ENCODE results near the gene CERS1.

CERS1 gene

GRCh38 chr19:18855647-18856384 lies 40.1 kb downstream of the CERS1 start:
- DNase-seq: no peak

GRCh38 chr19:18854982-18855381 lies 41.0 kb downstream of the CERS1 start:
- DNase-seq: no peak

GRCh38 chr19:18853755-18854427 lies 42.1 kb downstream of the CERS1 start:
- DNase-seq: no peak

- DNase-seq: no peak
Measured at GRCh38 chr19:18852648-18853047, 43.3 kb downstream of the CERS1 start.

GRCh38 chr19:18851673-18852325 lies 44.2 kb downstream of the CERS1 start:
- no peak for DNase-seq

GRCh38 chr19:18850471-18851375 lies 45.2 kb downstream of the CERS1 start:
- DNase-seq: no peak

- DNase-seq: no peak
Measured at GRCh38 chr19:18849838-18850400, 46.0 kb downstream of the CERS1 start.

GRCh38 chr19:18848878-18849661 lies 46.9 kb downstream of the CERS1 start:
- peak; percentile 83 for DNase-seq

GRCh38 chr19:18847549-18848463 lies 48.2 kb downstream of the CERS1 start:
- no peak for DNase-seq

- DNase-seq: peak; percentile 67
Measured at GRCh38 chr19:18846862-18847548, 49.0 kb downstream of the CERS1 start.

GRCh38 chr19:18845961-18846360 lies 50.0 kb downstream of the CERS1 start:
- no peak for DNase-seq

GRCh38 chr19:18844806-18845329 lies 51.1 kb downstream of the CERS1 start:
- no peak for DNase-seq

GRCh38 chr19:18843960-18844359 lies 52.0 kb downstream of the CERS1 start:
- no peak for DNase-seq

- DNase-seq: no peak
Measured at GRCh38 chr19:18842166-18842565, 53.8 kb downstream of the CERS1 start.

GRCh38 chr19:18841400-18841799 lies 54.6 kb downstream of the CERS1 start:
- DNase-seq: no peak

- DNase-seq: no peak
Measured at GRCh38 chr19:18840288-18841267, 55.4 kb downstream of the CERS1 start.

- no peak for DNase-seq
Measured at GRCh38 chr19:18839465-18840287, 56.3 kb downstream of the CERS1 start.

- no peak for DNase-seq
Measured at GRCh38 chr19:18834644-18834984, 61.3 kb downstream of the CERS1 start.
